22Rv1 (cell line): ENCODE measurements around the gene PDCD1LG2.

ENCODE experiments used
- CTCF ChIP-seq: fragments of 450-650 bp; IDR thresholded peaks from 2 replicates; pipeline ENCODE4 v1.5.1; 2017; ENCODE audit warnings: mild to moderate bottlenecking
- ZFX ChIP-seq: fragments of 450-650 bp; IDR thresholded peaks from 2 replicates; pipeline ENCODE4 v1.6.1; 2017; ENCODE audit warnings: antibody characterized with exemption, borderline replicate concordance

DNA sequence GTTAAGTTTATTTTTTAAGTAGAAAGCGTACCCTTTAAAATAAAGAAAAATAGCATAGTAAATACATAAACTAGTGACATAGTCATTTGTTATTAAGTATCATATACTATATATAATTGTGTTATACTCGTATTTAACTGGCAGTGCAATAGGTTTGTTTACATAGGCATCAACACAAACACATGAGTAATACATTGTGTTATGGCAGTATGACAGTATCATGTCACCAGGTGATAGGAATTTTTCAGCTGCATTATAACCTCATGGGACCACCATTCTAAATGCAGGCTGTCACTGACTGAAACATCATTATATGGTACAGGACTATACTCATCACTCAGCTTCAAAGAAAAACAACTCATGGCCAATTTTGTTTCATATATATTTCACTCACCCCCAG is 110.2 kb downstream of the PDCD1LG2 start:
- TF ChIP-seq CTCF (no peak), ZFX (no peak)
